Prostate gland (tissue), 2 donors: ENCODE data around the gene AUTS2. TPM values are rescaled to one million over a fixed set of nuclear protein-coding genes. Genes with fewer than 3 reads are reported as not detected.
A peak's percentile ranks its signal among the peaks of the same experiment; 100 is the strongest.

Experiments
- DNase-seq: peaks from one replicate; pipeline ENCODE4 v3.0.0-alpha.2; 2019; ENCODE audit warnings: low spot score
- H3K27ac ChIP-seq, 2 donors: fragments of 200-600 bp; sonication (generic); 2 replicates each; pipeline ENCODE4 v1.5.1; 2017 to 2019
- H3K27me3 ChIP-seq: fragments of 200-600 bp; sonication (generic); replicated peaks from 2 replicates; pipeline ENCODE4 v1.5.1; 2019; ENCODE audit not compliant: insufficient read depth
- H3K36me3 ChIP-seq, 2 donors: fragments of 200-600 bp; sonication (generic); 1 replicate in 1 of 2; 2 replicates in 1 of 2; pipeline versions ENCODE4 v1.5.1 to v1.8.1; 2017 to 2019
- H3K4me1 ChIP-seq: fragments of 200-600 bp; sonication (generic); replicated peaks from 2 replicates; pipeline ENCODE4 v1.5.1; 2019
- H3K4me3 ChIP-seq, 2 donors: fragments of 200-600 bp; sonication (generic); 2 replicates each; pipeline ENCODE4 v1.5.1; 2017 to 2019
- H3K9me3 ChIP-seq: fragments of 200-600 bp; sonication (generic); 2 replicates; pipeline ENCODE4 v1.5.1; 2017
- POLR2A ChIP-seq: fragments of 450-650 bp; IDR thresholded peaks from one replicate; pipeline ENCODE4 v1.6.1; 2016; ENCODE audit warnings: antibody characterized with exemption, mild to moderate bottlenecking
- POLR2AphosphoS5 ChIP-seq: sonication (generic); formaldehyde crosslinking; IDR thresholded peaks from one replicate; pipeline ENCODE4 v1.6.1; 2017; ENCODE audit warnings: antibody characterized with exemption
- WGBS: methylation state at CpG from one replicate; pipeline ENCODE4 v1.1.5; 2018; 5-methylcytosine and 5-hydroxymethylcytosine counted together
- intact Hi-C: fragments of 100-400 bp; cut with DNase I; formaldehyde crosslinking; loops from one replicate; pipeline ENCODE4 v1.14.2; 2022
- total RNA-seq, 2 donors: library from RNA; depleted of rRNA; stranded (reverse); fragments of >200 nt; gene quantifications; one replicate each; pipeline ENCODE4 v1.1.0, GENCODE V29; 2016
- TF ChIP-seq, protein P1 (sequence below), 4 experiments: fragments of 200-600 bp in 2 of 4; fragments of 450-650 bp in 2 of 4; sonication (generic) in 2 of 4; IDR thresholded peaks; 1 replicate in 3 of 4; 2 replicates in 1 of 4; pipeline ENCODE4 v1.5.1; 2016 to 2019; ENCODE audit warnings: antibody characterized with exemption in 4 of 4, mild to moderate bottlenecking in 2 of 4, moderate library complexity in 2 of 4

Gene AUTS2
- total RNA-seq, 2 donors from 2014 or later = 25.0 to 55.2 TPM

DNA sequence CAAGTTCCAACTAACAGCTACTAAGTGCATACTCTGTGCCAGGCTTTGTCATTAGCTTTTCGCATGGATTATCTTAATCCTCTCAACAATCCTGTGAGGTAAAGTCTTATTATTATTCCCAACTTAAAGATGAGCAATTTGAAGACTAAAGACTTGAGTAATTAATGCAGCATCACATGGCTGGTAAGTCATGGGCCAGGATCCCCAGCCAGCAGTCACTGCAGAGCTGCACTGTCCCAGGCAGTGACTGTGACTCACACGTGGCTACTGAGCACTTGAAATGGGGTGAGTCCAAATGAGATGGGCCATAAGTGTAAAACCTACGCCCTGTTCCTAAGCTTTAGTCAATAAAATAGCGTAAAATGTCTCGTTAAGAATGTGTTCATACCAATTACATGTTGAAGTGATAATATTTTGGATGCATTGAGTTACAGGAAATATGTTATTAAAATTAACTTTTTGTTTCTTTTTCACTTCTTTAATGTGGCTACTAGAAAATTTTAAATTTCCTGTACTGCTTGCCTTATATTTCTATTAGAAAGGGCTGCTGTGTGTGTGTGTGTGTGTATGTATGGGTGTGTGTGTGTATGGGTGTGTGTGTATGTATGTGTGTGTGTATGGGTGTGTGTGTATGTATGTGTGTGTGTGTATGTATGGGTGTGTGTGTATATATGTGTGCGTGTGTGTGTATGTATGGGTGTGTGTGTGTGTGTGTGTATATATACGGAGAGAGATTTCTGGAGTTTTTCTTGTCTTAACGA is 756.3 kb downstream of the AUTS2 start:
- Histone ChIP-seq H3K27me3 (no peaks in the 10 kb centered on the region), H3K36me3 (no peaks in the 10 kb centered on the region), H3K4me1 (peaks cover 4% of the 10 kb centered on the region), H3K27ac (no peak overlapping the region), H3K9me3 (no peaks in the 10 kb centered on the region), H3K4me3 (no peak overlapping the region)
- TF ChIP-seq POLR2A = no peak
- TF ChIP-seq, protein P1, sequence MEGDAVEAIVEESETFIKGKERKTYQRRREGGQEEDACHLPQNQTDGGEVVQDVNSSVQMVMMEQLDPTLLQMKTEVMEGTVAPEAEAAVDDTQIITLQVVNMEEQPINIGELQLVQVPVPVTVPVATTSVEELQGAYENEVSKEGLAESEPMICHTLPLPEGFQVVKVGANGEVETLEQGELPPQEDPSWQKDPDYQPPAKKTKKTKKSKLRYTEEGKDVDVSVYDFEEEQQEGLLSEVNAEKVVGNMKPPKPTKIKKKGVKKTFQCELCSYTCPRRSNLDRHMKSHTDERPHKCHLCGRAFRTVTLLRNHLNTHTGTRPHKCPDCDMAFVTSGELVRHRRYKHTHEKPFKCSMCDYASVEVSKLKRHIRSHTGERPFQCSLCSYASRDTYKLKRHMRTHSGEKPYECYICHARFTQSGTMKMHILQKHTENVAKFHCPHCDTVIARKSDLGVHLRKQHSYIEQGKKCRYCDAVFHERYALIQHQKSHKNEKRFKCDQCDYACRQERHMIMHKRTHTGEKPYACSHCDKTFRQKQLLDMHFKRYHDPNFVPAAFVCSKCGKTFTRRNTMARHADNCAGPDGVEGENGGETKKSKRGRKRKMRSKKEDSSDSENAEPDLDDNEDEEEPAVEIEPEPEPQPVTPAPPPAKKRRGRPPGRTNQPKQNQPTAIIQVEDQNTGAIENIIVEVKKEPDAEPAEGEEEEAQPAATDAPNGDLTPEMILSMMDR (IDR thresholded peaks at IDR 0.05) = no peak
- no peak for TF ChIP-seq POLR2AphosphoS5
- no peak for DNase-seq
- intact Hi-C loops = no loop called here
- WGBS = 92% methylated on average over 8 of the region's 8 CpGs

DNA sequence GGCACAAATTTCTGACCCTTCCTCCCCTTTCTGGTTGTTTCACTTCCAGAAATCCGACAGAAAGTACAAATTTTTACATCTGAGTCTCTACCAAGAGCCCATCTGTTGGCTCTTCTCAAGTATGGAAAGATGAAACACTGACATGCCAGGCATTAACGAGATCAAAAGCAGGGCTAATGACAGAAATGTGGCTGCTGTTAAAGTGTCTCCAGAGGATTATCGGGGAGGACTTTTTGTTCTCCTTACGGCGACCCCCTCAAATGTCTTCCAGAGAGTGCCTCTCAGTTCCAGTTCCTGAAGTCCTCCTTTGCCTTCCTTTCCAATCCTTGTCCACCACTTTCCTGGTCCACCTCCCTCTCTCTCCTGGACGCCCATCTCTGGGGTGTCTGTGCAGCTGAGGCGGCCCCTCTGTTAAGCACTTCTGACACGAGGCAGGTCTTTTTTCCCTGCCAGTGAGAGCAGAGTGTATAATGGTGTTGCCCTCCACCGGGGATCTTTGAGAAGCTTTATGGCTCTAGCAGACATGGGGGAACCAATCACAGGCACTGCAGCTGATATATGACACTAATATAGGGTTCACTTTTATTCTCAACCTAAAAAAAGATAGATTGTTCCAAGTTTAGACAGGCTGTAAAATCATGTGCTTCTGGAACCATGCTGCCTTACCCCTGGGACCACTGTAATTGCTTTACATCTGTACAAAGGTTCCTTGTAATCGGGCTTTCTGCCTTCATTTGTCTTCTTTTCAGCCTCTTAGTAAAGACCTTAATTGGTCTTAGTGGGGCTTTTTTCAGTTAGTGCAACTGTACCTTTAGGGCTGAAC is 757.1 kb downstream of the AUTS2 start:
- Histone ChIP-seq H3K4me1 (peaks cover 4% of the 10 kb centered on the region), H3K27ac (no peak overlapping the region), H3K36me3 (no peaks in the 10 kb centered on the region), H3K27me3 (no peaks in the 10 kb centered on the region), H3K9me3 (no peaks in the 10 kb centered on the region), H3K4me3 (no peak overlapping the region)
- intact Hi-C loops = no loop called here
- 81% methylated on average over 10 of the region's 10 CpGs for WGBS
- TF ChIP-seq POLR2AphosphoS5 (no peak), POLR2A (no peak)
- TF ChIP-seq, protein P1 (IDR thresholded peaks at IDR 0.05) = no peak
- no peak for DNase-seq

DNA sequence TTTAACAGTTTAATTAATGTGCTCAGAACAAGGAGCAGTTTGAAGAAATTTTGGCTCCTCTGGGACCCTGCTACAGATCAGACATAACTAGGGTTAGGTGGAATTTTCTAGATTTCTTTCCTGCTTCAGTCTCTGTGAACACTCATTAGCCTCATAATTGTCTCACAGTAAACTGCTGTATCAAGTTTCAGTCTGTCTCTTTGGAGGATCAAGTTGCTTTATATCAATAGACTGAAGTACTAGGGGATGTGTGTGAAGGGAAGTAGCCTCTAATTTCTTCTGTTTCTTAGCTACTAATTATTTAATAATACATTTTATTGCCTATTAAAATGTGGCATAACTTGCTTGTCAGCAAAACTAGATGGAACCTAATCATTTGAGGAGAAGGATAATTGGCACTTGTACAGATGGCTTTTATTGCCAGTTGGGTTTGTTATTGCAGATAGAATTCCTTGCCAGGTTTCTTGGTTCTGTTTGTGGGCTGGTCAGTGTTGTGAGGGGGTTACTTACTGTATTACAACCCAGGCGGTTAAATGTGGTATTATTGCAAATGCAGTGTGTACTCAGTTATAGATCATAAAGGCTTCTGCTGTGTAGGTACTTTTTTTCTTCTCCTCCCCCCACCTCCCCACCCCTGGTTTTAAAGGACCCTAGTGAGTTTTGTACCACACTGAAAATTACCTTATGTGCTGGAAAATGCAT is 758.0 kb downstream of the AUTS2 start:
- Histone ChIP-seq H3K36me3 (no peaks in the 10 kb centered on the region), H3K27me3 (no peaks in the 10 kb centered on the region), H3K4me1 (peaks cover 4% of the 10 kb centered on the region), H3K27ac (no peak overlapping the region), H3K4me3 (no peak overlapping the region), H3K9me3 (no peaks in the 10 kb centered on the region)
- no peak for TF ChIP-seq POLR2A
- peak; percentile 10 for TF ChIP-seq POLR2AphosphoS5
- 58% methylated on average over 1 of the region's 1 CpG for WGBS
- no peak for DNase-seq
- intact Hi-C loops = no loop called here

DNA sequence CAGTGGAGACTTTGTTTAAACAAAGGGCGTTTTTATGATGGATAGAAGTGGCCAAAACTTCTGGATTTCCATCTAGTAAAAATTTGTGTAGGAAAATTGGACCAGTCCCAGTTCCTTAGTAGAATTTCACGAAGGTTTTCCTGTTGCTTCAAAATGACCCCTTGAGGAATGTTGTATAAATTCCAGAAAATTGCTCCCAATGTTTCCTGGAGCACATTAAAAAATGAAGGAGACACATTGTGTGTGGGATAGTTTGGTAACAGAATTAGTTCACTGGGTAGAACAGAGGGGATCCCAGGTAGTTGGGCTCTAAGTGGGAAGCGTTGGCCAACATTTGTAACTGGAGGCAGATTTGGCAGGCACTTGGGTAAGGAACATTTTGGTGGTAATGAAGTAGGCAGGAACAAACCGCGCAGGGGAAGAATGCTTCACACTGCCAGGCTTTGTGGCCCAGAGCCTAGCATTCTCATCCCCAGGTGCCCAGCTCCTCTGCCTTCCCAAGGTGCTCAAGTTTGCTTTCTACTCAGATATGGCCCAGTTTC is 758.6 kb downstream of the AUTS2 start:
- Histone ChIP-seq H3K27ac (no peak overlapping the region), H3K4me1 (peaks cover 4% of the 10 kb centered on the region)
- no peak for DNase-seq

More for the DNA sequence above, 758.6 kb downstream of the AUTS2 start:
- TF ChIP-seq, protein P1 (IDR thresholded peaks at IDR 0.05) = no peak
- TF ChIP-seq POLR2AphosphoS5 = no peak
- TF ChIP-seq POLR2A = no peak
- intact Hi-C loops = no loop called here
- WGBS = 55% methylated on average over 5 of the region's 5 CpGs
- no peak overlapping the region for H3K4me3 ChIP-seq
- H3K9me3 ChIP-seq = no peaks in the 10 kb centered on the region
- H3K36me3 ChIP-seq = no peaks in the 10 kb centered on the region
- no peaks in the 10 kb centered on the region for H3K27me3 ChIP-seq
